ENCODE results near the gene PARP9. TPM values are rescaled to one million over a fixed set of nuclear protein-coding genes. Genes with fewer than 3 reads are reported as not detected.

PARP9 gene
- total and polyA plus RNA-seq, 2 of the 13 experiments (the other 11 are each of a cell fraction or from before 2014, with no cell fraction given) = 6.5 to 10.6 TPM

DNA sequence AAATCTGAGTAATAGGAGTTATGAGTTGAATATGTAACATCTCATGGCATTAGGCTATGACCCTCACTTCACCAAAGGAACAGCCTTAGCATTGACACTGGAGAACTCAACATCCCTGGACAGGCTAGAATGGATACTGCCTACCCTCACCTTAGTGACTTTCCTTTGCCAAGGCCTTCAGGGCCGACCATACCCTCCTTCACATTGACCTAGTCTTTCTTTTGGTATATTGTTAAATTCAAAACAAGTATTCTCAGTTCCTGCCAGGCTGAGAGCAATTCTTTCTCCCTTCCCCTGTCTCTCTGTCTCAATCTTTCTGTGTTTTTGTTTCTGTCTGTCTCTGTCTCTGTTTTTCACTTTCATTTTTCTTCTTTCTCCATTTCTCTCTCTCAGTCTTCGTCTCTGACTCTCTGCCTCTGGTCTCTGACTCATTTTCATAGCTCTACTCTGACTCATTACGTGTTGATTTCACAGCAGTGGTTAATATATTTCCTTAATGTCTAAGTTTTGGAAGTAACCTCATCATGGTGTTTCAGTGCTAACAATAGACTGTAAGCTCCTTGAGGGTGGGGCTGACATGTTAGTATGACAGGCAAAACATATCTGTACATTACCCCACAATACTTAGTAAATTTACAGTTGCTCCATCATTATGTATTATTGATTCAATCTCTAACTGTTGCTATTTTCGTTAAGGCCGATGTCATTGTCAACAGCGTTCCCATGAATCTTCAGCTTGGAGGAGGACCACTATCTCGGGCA is 45.9 kb upstream of the PARP9 start:
- no TSS peak for BruUV-seq (replicated peaks)
- ATAC-seq (no peak), DNase-seq (ENCODE audit: low spot score) (no peak), FAIRE-seq (no peak)
- H3K27ac ChIP-seq (ENCODE audit: extremely low read length, insufficient read depth, low read length) = no peak overlapping the region
- H3K9ac ChIP-seq (ENCODE audit: insufficient read depth, low read depth, low read length) = no peak overlapping the region
- H3K36me3 ChIP-seq (replicated peaks in 1 of 2; ENCODE audit: control insufficient read depth in 1 of 2, insufficient read depth in 2 of 2, low read length in 2 of 2) = no peaks in the 10 kb centered on the region
- no peak overlapping the region for H3K4me2 ChIP-seq (ENCODE audit: low read depth, low read length)
- H3K79me2 ChIP-seq (ENCODE audit: insufficient read depth, low read length) = no peaks in the 10 kb centered on the region
- ChIA-PET POLR2A (no interaction called here), CTCF (ENCODE audit: low intra/inter-chr PET ratio, low total read pairs) (no interaction called here)
- TF ChIP-seq ZNF343 (CRISPR knock-in tag; IDR thresholded peaks at IDR 0.05) = no peak
- TF ChIP-seq, protein P1, sequence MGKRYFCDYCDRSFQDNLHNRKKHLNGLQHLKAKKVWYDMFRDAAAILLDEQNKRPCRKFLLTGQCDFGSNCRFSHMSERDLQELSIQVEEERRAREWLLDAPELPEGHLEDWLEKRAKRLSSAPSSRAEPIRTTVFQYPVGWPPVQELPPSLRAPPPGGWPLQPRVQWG (CRISPR knock-in tag; IDR thresholded peaks at IDR 0.05; ENCODE audit: borderline replicate concordance, low read depth) = no peak
- no peak for TF ChIP-seq ZNF383 (CRISPR knock-in tag; IDR thresholded peaks at IDR 0.05; ENCODE audit: borderline replicate concordance)
- no peak for TF ChIP-seq MED8 (CRISPR knock-in tag; IDR thresholded peaks at IDR 0.05; ENCODE audit: insufficient replicate concordance)
- no peak for TF ChIP-seq ZNF232 (CRISPR knock-in tag; IDR thresholded peaks at IDR 0.05; ENCODE audit: borderline replicate concordance)
- TF ChIP-seq BORCS8-MEF2B (CRISPR knock-in tag; IDR thresholded peaks at IDR 0.05) = no peak
- no peak for TF ChIP-seq KLF16 (CRISPR knock-in tag; IDR thresholded peaks at IDR 0.05)
- no peak for TF ChIP-seq KMT2B (CRISPR knock-in tag; IDR thresholded peaks at IDR 0.05)
- H3K4me3 ChIP-seq (replicated peaks in 1 of 3; ENCODE audit: insufficient read depth in 1 of 3, low read depth in 2 of 3, low read length in 3 of 3) = no peak overlapping the region
- intact Hi-C loops (cut with micrococcal nuclease; ENCODE audit: unreplicated experiment) = no loop called here
- no peaks in the 10 kb centered on the region; a peak in 1 of 5 replicates for H3K27me3 ChIP-seq (ENCODE audit: control insufficient read depth in 1 of 2, insufficient read depth in 2 of 2, low read length in 2 of 2)
- no peaks in the 10 kb centered on the region for H3K9me3 ChIP-seq (ENCODE audit: low read length)
- no peaks in the 10 kb centered on the region for H3K4me1 ChIP-seq (ENCODE audit: insufficient read depth, low read length)
- H2AFZ ChIP-seq (ENCODE audit: low read length) = no peak overlapping the region
- in situ Hi-C loops (cut with HindIII; ENCODE audit: extremely low pct_ligation_motif_present, low pct_unique_long_range_greater_than_20kb) = no loop called here
- 41% methylated on average over 7 of the region's 7 CpGs for WGBS (ENCODE audit: low lambda C conversion rate)
- H4K20me1 ChIP-seq (ENCODE audit: insufficient read depth, low read length) = no peaks in the 10 kb centered on the region

DNA sequence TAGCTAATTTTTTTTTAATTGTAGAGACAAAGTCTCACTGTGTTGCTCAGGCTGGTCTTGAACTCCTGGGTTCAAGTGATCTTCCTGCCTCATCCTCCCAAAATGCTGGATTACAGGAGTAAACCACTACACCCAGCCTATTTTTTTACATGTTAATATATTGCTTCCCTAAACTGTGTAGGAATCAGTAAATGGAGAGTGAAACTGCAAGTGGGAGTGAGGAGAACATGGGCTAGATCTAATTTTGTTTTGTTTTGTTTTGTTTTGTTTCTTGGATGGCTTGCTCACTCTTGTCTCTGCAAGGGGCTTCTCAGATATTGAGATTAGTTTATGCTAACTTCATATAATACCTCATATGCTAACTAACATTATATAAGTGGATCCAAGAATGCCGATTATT is 44.8 kb upstream of the PARP9 start:
- 81% methylated on average over 1 of the region's 1 CpG for WGBS (ENCODE audit: low lambda C conversion rate)
- Histone ChIP-seq H3K79me2 (ENCODE audit: insufficient read depth, low read length) (no peaks in the 10 kb centered on the region), H3K4me1 (ENCODE audit: insufficient read depth, low read length) (no peaks in the 10 kb centered on the region), H3K4me2 (ENCODE audit: low read depth, low read length) (no peak overlapping the region), H3K27ac (ENCODE audit: extremely low read length, insufficient read depth, low read length) (no peak overlapping the region), H4K20me1 (ENCODE audit: insufficient read depth, low read length) (no peaks in the 10 kb centered on the region), H2AFZ (ENCODE audit: low read length) (no peak overlapping the region), H3K4me3 (replicated peaks in 1 of 3; ENCODE audit: insufficient read depth in 1 of 3, low read depth in 2 of 3, low read length in 3 of 3) (no peak overlapping the region), H3K9me3 (ENCODE audit: low read length) (no peaks in the 10 kb centered on the region), H3K9ac (ENCODE audit: insufficient read depth, low read depth, low read length) (no peak overlapping the region), H3K36me3 (replicated peaks in 1 of 2; ENCODE audit: control insufficient read depth in 1 of 2, insufficient read depth in 2 of 2, low read length in 2 of 2) (no peaks in the 10 kb centered on the region), H3K27me3 (ENCODE audit: control insufficient read depth in 1 of 2, insufficient read depth in 2 of 2, low read length in 2 of 2) (no peaks in the 10 kb centered on the region)
- ChIA-PET CTCF (ENCODE audit: low intra/inter-chr PET ratio, low total read pairs) (no interaction called here), POLR2A (no interaction called here)
- intact Hi-C loops (cut with micrococcal nuclease; ENCODE audit: unreplicated experiment) (no loop called here), in situ Hi-C loops (cut with HindIII; ENCODE audit: extremely low pct_ligation_motif_present, low pct_unique_long_range_greater_than_20kb) (no loop called here)
- no peak for ATAC-seq
- DNase-seq (ENCODE audit: low spot score) = no peak
- no peak for FAIRE-seq
- no TSS peak for BruUV-seq (replicated peaks)
- TF ChIP-seq ZNF562 (CRISPR knock-in tag; IDR thresholded peaks at IDR 0.05; ENCODE audit: borderline replicate concordance) = no peak
- TF ChIP-seq, protein P2, sequence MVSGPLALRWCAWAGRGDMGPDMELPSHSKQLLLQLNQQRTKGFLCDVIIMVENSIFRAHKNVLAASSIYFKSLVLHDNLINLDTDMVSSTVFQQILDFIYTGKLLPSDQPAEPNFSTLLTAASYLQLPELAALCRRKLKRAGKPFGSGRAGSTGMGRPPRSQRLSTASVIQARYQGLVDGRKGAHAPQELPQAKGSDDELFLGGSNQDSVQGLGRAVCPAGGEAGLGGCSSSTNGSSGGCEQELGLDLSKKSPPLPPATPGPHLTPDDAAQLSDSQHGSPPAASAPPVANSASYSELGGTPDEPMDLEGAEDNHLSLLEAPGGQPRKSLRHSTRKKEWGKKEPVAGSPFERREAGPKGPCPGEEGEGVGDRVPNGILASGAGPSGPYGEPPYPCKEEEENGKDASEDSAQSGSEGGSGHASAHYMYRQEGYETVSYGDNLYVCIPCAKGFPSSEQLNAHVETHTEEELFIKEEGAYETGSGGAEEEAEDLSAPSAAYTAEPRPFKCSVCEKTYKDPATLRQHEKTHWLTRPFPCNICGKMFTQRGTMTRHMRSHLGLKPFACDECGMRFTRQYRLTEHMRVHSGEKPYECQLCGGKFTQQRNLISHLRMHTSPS (CRISPR knock-in tag; IDR thresholded peaks at IDR 0.05; ENCODE audit: low read depth) = no peak
- TF ChIP-seq CHD4 (IDR thresholded peaks at IDR 0.05; ENCODE audit: borderline replicate concordance, low read length) = no peak
- TF ChIP-seq, protein P3, sequence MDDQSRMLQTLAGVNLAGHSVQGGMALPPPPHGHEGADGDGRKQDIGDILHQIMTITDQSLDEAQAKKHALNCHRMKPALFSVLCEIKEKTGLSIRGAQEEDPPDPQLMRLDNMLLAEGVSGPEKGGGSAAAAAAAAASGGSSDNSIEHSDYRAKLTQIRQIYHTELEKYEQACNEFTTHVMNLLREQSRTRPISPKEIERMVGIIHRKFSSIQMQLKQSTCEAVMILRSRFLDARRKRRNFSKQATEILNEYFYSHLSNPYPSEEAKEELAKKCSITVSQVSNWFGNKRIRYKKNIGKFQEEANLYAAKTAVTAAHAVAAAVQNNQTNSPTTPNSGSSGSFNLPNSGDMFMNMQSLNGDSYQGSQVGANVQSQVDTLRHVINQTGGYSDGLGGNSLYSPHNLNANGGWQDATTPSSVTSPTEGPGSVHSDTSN (CRISPR knock-in tag; IDR thresholded peaks at IDR 0.05; ENCODE audit: borderline replicate concordance) = no peak
- no peak for TF ChIP-seq ZNF253 (CRISPR knock-in tag; IDR thresholded peaks at IDR 0.05; ENCODE audit: borderline replicate concordance)
- TF ChIP-seq ZFX (CRISPR knock-in tag; IDR thresholded peaks at IDR 0.05; ENCODE audit: low read depth) = no peak
- TF ChIP-seq ZNF891 (CRISPR knock-in tag; IDR thresholded peaks at IDR 0.05) = no peak
